GM19239 (cell line): ENCODE results near the gene STIM2.
A peak's percentile ranks its signal among the peaks of the same experiment; 100 is the strongest.
"Not testable (repeated sequence)": the region's sequence is repeated elsewhere in the genome, so short reads cannot be mapped to it uniquely, and the experiment has no call there.

Source experiments
- DNase-seq: peaks from one replicate; pipeline ENCODE4 v3.0.0; 2011; ENCODE audit warnings: low spot score; ENCODE audit not compliant: insufficient read length
- FAIRE-seq: peaks from 2 replicates; lab custom pipeline; 2011; peaks lifted over from hg19 to GRCh38; lab: Jason Lieb, UNC

Gene STIM2

DNA sequence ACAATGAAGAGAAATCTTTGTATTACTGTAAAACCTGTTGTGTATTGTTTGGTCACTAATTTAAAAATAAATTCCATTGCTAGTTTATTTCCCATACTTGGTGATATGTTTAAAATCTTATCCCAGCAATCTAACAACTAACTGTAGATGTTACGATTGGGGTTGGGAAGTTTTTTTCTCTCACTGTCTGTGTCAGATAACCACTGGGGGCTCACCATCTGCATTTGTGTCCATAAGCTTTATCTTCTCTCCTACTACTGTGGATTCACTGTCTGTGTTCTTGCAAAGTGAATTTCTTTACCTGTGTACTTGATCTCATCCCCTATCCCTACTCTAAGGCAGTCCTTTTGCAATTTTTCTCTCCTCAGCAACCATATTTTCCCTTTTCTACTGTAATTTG lies 81.3 kb downstream of the STIM2 start:
- DNase-seq, result no peak
- FAIRE-seq, result no peak

DNA sequence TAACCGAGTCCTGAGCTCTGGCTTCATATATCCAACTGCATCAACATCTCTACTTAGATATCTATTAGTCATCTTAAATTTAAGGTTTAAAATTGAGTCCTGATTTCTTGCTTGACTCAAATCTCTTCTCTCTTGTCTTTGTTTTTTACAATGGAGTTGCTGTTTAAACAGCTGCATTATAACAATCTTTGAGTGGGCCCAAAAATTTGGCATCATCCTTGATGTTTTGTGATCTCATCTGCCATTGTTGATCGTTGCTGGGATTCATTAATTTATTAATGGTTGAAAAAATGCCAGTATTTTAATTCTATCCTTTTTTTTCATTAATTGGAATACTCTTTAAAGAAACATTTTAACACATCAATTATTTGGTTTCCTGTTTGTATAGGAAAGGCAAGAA lies 82.2 kb downstream of the STIM2 start:
- FAIRE-seq (no peak), DNase-seq (no peak)

- FAIRE-seq (no peak), DNase-seq (no peak)
Measured at GRCh38 chr4:26943391-26943790, 82.8 kb downstream of the STIM2 start.

- DNase-seq, result no peak
- no peak for FAIRE-seq
Measured at GRCh38 chr4:26945794-26946193, 85.2 kb downstream of the STIM2 start.

DNA sequence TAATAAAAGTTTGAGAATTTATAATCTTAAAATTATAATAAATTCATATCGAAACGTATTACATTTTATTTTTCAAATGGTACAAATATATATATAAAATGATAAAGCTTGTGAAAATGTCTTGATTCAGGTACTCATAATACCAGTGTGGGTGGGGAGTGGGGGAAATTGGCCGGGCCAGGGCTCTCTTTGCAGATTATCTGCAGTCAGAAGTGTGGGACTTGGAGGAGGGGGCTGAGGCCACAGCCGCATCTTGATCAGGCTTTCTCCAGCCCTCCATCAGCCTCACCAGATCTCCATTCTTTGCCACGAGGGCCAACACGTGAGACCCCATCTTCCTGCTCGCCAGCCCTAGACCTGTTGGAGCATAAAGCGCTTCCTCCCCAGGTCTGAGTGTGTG lies 86.7 kb downstream of the STIM2 start:
- DNase-seq (no peak), FAIRE-seq (no peak)

DNA sequence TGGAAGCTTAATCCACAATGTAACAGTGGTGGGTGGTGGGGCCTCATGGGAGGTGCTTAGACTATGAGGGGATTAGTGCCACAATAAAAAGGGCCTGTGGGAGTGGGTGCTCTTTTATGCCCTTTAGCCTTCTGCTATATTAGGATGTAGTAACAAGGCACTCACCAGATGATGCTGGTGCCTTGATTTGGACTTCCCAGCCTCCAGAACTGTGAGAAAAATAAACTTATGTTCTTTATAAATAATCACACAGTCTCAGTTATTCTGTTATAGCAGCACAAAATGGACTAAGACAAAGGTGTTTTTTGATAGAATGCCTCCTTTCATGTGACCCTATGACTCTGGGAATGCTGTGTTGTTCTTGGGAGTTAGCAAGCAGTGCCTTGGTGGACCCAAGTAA lies 89.8 kb downstream of the STIM2 start:
- FAIRE-seq (no peak), DNase-seq (no peak)

DNA sequence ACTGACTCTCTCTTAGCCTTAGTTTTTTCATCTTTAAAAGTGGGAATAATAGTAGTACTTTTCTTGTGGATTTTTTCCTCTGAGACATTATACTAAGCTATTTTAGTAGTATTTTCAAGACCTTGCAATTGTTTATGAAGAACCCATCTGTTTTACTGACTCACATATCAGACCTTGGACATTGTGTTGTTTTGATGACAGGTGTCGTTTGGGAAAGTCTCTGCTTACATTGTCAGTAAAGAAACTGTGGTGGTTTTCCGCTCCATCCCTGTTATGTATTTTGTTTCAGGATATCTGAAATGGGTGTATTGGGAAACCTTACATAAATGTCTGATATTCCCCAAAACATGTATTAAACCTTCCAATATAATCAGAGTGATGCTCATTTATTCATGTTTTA lies 92.2 kb downstream of the STIM2 start:
- FAIRE-seq, result peak; percentile 14
- DNase-seq, result no peak

GRCh38 chr4:26953366-26953765 lies 92.7 kb downstream of the STIM2 start:
- DNase-seq, result no peak
- no peak for FAIRE-seq

DNA sequence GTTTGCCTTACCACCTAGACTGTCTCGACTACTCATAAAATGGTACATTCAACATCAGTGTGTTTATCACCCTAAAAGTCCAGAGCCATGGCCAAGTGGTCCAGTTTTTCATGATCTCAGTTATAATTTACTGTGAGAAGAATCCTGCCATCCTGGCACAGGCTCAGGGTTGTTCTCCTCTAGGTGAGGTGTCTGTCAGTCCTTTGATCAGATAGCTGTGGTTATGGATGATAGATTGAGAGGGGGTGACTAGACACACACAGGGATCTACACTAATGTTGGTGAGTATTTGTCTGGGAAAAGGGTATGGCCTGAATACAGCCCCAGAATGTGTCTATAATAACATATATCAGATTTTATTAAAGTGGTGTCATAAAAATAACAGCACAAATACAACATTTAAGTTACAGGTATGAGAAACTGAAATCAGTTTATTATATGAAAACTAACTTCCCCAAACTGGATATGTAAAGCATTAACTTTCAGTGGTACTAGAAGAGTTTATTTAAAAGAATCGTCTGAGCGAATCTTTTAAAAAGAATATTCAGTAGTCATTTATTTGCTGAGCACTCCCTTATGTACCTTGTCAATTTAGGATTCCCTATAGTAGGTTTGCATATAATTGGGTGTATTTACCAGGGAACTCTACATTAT lies 93.3 kb downstream of the STIM2 start:
- FAIRE-seq (peak; percentile 47), DNase-seq (no peak)

- FAIRE-seq (no peak), DNase-seq (no peak)
Measured at GRCh38 chr4:26955241-26955640, 94.6 kb downstream of the STIM2 start.

- FAIRE-seq (no peak), DNase-seq (no peak)
Measured at GRCh38 chr4:26958925-26959653, 98.4 kb downstream of the STIM2 start.

GRCh38 chr4:26959654-26960047 lies 99.0 kb downstream of the STIM2 start:
- FAIRE-seq, result no peak
- DNase-seq, result no peak

DNA sequence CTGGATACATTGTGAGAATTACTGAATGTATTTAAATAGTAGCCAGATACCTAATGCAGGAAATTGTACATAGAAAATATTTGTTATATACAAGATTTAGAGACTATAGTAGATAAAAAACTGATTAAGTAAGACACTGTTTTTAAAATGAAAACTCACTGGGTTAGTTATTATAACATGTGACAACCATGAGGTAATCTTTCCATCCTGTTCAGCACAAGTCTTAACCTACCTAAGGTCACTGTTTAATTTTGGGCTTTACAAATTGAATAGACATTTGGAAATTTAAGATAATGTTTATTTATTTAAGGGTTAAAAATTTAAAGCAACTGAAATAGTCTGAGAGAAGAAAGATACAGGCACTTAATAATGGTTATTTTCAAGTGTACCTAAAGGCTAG lies 102.1 kb downstream of the STIM2 start:
- no peak for FAIRE-seq
- DNase-seq, result no peak

GRCh38 chr4:26964512-26964911 lies 103.9 kb downstream of the STIM2 start:
- FAIRE-seq (peak; percentile 42), DNase-seq (no peak)

- DNase-seq (no peak), FAIRE-seq (peak; percentile 23)
Measured at GRCh38 chr4:26964994-26965393, 104.4 kb downstream of the STIM2 start.

DNA sequence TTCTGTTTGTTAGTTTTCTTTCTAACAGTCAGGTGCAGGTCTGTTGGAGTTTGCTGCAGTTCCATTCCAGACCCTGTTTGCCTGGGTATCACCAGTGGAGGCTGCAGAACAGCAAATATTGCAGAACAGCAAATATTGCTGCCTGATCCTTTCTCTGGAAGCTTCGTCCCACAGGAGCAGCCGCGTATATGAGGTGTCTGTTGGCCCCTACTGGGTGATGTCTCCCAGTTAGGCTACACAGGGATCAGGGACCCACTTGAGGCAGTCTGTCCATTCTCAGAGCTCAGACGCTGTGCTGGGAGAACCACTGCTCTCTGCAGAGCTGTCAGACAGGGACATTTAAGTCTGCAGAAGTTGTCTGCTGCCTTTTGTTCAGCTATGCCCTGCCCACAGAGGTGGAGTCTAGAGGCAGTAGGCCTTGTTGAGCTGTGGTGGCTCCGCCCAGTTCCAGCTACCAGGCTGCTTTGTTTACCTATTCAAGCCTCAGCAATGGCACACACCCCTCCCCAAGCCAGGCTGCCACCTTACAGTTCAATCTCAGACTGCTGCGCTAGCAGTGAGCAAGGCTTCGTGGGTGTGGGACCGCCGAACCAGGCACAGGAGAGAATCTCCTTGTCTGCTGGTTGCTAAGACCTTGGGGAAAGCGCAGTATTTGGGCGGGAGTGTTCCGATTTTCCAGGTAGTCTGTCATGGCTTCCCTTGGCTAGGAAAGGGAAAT lies 115.0 kb downstream of the STIM2 start:
- FAIRE-seq, DNase-seq: not testable (repeated sequence)

GRCh38 chr4:26978387-26979053 lies 117.9 kb downstream of the STIM2 start:
- DNase-seq, result no peak
- FAIRE-seq, result no peak

GRCh38 chr4:26984896-26985295 lies 124.3 kb downstream of the STIM2 start:
- peak; percentile 4 for FAIRE-seq
- DNase-seq, result no peak

GRCh38 chr4:26985873-26986272 lies 125.2 kb downstream of the STIM2 start:
- FAIRE-seq (peak; percentile 88), DNase-seq (no peak)

DNA sequence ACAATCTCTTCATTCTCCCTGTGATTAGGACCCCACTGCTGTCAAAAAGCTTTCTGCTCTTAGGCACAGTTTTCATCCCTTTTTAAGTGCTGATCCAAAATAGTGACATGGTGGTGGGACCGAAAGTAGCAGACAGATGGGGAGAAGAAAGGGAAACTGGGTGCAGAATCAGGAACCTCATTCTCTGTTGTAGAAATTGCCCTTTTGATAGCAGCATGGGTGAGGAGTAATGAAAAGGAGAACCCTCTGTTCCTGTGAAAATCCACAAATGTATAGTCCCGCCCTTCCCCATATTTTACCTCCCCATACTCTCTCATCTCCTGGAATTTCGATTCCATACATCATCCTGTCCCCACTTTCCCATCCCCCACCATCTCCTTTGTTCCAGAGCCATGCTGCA lies 126.5 kb downstream of the STIM2 start:
- DNase-seq (no peak), FAIRE-seq (no peak)

- no peak for FAIRE-seq
- DNase-seq, result no peak
Measured at GRCh38 chr4:26991057-26991456, 130.4 kb downstream of the STIM2 start.
